Stimulated activated CD8-positive, alpha-beta memory T cell treated with anti-CD3 and anti-CD28 coated beads, Interleukin-7, amount 100 ng/mL, for 48 hours (primary cell): ENCODE results near the gene DLK1.

Experiments
- DNase-seq, 2 donors: peaks; one replicate each; pipeline ENCODE4 v3.0.0-alpha.2; 2020; ENCODE audit warnings: low read depth in 1 of 2; ENCODE audit errors: extremely low read depth in 1 of 2

Gene DLK1

DNA sequence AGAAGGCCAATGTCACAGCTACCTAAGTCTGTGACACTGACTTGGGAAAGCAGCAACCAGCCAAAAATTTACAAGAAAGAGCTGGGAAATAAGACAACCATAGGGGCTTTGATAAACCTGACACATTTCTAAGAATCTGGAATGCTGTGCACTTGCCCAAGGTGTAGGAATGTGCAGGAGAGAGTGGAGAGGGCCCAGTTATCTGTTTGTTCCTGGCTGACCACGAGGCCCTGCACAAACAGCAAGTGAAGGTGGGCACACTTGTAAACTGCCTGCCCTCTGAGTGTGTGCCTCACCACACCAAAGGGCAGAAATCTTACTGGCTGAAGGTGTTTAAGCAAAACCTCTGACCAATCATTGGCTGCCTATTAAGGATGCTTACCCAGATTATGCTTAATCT lies 27.3 kb downstream of the DLK1 start:
- DNase-seq, result no peak

DNA sequence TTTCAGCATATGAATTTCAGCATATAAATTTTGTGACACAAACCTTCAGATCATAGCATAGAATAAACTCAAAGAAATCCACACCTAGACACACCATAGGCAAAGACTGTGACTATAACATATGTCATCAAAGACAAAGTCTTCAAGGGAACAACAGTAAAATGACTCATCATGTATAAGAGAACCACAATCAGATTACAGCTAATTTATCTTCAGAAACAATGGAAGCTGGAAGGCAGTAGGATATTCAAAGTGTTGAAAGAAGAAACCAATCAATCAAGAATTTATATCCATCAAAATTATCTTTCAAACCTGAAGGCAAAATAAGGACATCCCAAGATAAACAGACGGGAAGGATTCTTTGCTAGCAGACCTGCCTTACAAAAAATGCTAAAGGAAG lies 29.0 kb downstream of the DLK1 start:
- DNase-seq, result no peak

DNA sequence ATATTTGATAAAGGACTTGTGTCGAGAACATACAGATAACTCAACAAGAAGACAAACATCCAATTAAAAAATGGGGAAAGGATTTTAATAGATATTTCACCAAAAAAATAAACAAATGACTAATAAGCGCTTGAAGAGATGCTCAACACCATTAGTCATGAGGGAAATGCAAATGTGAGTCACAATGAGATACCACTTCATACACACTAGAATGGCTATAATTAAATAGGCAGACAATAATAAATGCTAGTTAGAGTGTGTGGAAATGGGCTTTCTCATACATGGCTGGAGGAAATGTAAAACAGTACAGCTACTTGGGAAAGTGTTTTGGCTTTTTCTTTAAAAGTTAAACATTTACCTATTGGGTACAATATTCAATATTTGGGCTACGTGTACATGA lies 34.8 kb downstream of the DLK1 start:
- DNase-seq, result no peak

GRCh38 chr14:100762089-100762515 lies 35.4 kb downstream of the DLK1 start:
- DNase-seq, result no peak

DNA sequence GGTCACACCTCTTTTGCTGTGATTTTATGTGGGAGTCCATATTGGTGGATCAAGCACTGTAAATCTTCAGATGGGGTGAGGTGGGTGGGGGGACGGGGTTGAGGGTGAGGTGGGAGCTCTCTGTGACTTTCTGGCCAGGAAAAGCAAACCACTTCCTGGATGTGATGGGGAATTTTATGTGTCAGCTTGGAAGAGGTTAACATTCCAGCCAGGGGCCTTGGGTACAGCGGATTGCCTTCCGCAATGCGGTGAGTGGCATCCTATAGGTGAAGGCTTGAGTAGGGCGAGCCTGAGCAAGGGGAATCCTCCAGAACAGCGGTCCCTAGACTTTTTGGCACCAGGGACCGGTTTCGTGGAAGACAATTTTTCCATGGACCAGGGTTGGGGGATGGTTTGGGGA lies 36.2 kb downstream of the DLK1 start:
- DNase-seq, result no peak

DNA sequence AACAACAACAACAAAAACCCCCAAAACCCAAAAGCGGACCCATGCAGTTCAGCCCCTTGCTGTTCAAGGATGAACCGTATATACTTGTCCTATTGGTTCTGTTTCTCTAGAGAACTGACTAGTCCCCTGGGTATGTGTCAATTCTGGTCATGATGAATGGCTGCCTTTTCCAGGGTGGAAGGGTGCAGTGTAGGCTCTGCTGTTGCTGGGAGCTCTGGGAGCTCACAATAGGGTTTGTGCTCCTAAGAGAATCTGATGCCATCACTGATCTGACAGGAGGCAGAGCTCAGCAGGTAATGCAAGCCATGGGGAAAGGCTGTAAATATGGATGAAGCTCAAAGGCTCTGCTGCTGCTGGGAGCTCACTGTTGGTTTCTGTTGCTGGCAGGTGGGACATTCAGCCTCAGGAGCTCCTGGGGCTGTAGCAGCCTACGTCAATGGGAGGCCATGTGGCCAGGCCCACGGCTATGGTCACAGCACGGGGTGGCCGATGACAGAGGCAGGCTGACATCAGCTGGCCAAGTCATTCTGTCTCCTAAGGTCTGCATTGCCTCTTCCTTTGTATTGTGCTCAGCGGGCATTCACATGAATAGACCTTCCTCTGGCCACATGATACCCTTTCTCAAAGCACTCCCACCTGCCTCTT lies 37.9 kb downstream of the DLK1 start:
- no peak for DNase-seq

- no peak for DNase-seq
Observed at GRCh38 chr14:100765296-100765695, 38.6 kb downstream of the DLK1 start.

GRCh38 chr14:100765991-100766390 lies 39.3 kb downstream of the DLK1 start:
- DNase-seq, result no peak

- no peak for DNase-seq
Observed at GRCh38 chr14:100767003-100767787, 40.5 kb downstream of the DLK1 start.

DNA sequence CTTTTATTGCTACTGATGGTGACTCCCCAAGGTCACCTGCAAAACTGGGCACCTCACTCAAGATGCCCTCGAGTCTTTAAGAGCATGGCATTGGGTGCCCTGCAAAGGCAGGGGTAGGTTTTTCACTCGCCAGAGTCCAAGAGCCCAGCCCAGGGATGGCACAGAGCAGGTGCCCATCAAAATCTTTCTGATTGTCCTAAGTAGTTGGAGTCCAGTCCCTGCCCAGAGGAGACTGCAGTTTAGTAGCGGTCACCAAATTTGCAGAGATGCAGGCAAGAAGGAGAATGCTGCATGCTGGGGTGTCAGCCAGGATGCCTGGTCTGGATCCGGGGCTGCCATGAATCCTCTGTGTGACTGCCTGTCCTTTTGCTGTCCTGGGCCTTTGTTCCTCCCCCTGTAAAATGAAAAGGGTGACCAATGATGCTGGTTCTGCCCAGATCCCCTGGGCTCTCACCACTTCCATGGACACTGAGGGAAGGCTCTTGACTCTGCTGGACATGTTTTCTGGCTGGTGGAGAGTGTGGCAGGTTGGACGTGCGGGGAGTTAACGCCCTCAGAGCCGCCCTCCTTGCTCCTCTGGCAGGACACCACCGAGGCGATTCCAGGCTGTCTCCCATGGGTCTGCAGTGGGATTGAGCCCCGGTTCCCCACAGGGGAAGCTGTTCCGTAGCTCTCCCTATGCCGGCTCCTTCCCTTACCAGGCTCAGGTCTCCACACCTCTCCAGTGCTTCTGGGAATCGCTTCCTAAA lies 41.3 kb downstream of the DLK1 start:
- no peak for DNase-seq

DNA sequence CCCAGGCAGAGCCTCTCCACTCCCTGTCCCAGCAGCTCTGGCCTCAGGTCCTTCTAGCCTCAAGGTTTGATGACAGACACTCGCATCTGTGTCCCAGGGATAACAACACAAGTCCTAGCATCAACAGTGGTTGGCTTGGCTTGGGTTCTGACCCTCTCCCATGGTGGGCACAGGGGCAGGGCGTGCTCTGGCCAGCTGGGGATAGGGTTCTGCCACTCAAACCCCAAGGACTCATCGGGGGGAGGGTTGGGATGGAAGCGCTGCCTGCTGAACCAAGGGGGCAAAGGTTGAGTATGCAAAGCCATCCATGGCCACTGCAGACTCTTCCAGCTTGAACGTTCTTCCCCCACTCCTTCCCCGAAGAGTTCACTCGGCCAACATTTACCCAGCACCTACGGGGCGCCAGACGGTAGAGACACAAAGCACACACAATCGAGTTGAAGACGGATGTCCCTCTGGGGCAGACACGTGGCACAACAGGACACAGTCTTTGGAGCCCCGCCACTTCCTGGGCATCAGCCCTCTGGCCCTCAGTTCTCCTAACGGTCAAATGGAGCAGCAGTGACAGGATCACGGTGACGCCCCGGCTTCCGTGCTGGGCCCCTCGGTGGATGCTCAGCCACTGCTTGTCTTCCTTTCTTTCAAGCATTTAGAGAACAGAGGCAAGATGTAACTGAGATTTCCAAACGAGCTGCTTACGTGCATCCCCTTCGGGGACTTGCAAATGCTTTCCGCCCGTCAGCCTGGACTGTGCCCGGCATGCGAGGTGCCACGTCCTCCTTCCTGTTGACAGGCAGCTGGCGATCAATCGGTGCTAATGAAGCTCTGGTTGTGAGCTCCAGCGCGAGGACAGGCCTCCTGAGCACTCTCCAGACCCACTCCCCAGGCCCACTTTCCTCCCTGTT lies 42.6 kb downstream of the DLK1 start:
- DNase-seq, result no peak

DNA sequence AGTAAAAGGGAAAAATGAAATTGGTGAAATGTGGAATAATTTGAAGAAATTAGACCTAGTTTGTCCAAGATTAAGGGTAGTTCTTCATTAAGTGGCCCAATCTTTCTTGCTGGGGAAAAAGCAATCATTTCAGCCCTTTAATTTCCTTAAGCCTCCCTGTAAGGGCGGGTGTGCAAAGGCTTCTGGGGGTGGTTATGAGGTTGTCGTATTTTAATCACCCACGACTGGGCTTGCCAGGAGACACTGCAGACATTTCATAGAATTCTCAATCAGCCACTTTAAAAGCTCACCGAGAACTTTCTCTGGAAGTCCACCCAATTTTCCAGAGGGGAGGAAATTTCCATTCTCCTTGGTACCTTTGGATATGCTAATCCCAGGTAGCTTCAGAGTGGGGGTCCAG lies 43.4 kb downstream of the DLK1 start:
- no peak for DNase-seq

DNA sequence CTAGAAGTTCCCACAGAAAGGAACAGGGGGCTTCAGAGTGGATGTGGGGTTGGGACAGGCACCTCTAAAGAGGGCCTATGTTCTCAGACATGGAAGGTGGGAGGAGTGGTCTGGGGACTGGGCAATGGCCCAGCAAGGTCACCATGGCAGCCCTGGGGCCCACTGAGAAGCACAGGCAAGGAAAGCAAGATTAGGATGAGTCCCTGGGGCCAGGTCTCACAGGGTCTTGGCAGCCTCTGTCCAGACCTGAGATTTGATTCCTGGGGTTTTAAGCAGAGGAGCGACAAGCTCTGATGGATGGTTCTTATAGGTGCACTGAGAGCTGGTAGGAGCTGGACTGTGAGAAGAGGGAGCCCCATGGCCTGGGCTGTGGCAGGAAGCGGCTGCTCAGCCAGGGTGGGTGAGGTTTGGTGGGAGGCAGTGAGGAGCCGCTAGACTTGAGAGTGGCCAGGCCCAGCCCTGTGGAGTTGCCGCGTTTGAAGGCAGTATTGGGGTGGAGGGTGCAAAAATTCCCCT lies 44.0 kb downstream of the DLK1 start:
- no peak for DNase-seq

GRCh38 chr14:100771121-100771800 lies 44.6 kb downstream of the DLK1 start:
- DNase-seq, result no peak

DNA sequence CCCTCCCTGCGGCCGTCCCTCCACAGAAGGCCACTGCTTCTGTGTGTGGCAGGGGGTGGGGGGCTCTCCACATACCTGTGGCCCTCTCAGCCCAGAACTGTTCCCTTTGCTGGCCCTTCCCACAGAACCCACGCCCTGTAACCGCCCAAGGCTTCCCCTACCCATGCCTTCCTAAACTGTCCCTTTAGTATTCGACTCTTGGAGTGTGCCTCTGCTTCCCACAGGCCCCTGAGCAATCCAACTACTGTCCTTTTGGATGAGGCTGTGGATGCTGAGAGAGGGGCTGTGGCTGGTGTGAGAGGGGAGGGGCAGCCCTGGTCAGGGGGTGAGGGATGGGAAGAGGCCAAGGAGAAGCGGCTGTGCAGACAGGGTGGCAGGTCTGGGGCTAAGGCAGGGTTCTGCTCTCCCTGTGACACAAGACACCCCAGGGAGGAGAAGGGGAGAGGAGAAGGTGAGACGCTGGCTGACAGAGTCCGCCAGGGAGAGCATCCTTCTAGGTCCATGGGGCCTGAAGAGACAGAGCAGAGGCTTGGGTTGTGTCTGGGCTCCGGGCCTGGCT lies 46.0 kb downstream of the DLK1 start:
- DNase-seq, result no peak

- no peak for DNase-seq
Observed at GRCh38 chr14:100773331-100774163, 46.9 kb downstream of the DLK1 start.

GRCh38 chr14:100774164-100774537 lies 47.5 kb downstream of the DLK1 start:
- DNase-seq, result no peak

DNA sequence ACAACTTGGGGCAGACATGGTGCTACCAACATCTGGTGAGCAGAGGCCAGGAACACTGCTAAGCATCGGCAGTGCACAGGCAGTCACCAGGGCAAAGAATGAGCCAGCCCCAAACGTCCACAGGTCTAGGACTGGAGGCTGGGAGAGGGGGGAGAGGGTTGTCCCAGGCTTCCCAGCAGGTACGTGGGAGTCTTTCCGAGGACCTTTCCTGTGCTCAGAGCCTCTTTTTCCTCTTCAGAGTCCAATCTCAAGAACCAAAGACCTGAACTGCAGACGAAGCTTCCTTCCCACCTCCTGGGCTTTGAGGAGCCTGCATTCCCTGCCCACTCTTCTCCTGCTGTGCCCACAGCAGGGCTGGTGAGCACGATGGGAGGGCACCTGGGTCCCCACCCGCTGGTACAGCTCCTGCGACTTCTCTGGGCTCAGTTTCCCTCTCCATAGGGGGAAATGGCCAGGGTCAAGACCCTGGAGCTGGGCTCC lies 48.7 kb downstream of the DLK1 start:
- DNase-seq, result no peak
